WTC11 (cell line): ENCODE data around the gene PPP1R3C. TPM values are rescaled to one million over a fixed set of nuclear protein-coding genes. Genes with fewer than 3 reads are reported as not detected.

Experiments used
- ATAC-seq: fragments of 200-7000 bp; cut with Tn5 transposase; 2 replicates; pipeline ENCODE4 v1.10.0; 2021; ENCODE audit warnings: mild to moderate bottlenecking, moderate library complexity
- CTCF ChIA-PET: fragments of 300-600 bp; sonication (Branson Sonifier 250); formaldehyde crosslinking; loops from one replicate; lab custom pipeline; 2021; ENCODE audit warnings: antibody characterized with exemption; lab: Charles Lee
- POLR2A ChIA-PET: fragments of 350-600 bp; sonication (Branson Sonifier 250); formaldehyde crosslinking; loops from one replicate; lab custom pipeline; 2021; ENCODE audit warnings: antibody characterized with exemption; lab: Charles Lee
- DNase-seq: peaks from one replicate; pipeline ENCODE4 v3.0.0; 2021; ENCODE audit warnings: low spot score
- H3K27ac Mint-ChIP-seq: 2 replicates; pipeline ENCODE4 v1.8.0; 2021; ENCODE audit warnings: mixed read lengths
- H3K27me3 Mint-ChIP-seq: 2 replicates; pipeline ENCODE4 v1.8.0; 2021; ENCODE audit warnings: low read depth, mild to moderate bottlenecking, moderate library complexity, mixed read lengths
- H3K36me3 Mint-ChIP-seq: 2 replicates; pipeline ENCODE4 v1.8.0; 2021; ENCODE audit warnings: mixed read lengths
- H3K4me1 Mint-ChIP-seq: 2 replicates; pipeline ENCODE4 v1.8.0; 2022; ENCODE audit warnings: mixed read lengths
- H3K4me3 Mint-ChIP-seq: 2 replicates; pipeline ENCODE4 v1.8.0; 2021; ENCODE audit warnings: mild to moderate bottlenecking, moderate library complexity, mixed read lengths
- H3K9me3 Mint-ChIP-seq: 2 replicates; pipeline ENCODE4 v1.8.0; 2021; ENCODE audit warnings: mixed read lengths
- ATF3 ChIP-seq: sonication (generic); formaldehyde crosslinking; conservative IDR thresholded peaks from 2 replicates; pipeline ENCODE4 v1.8.1; 2022; ENCODE audit warnings: mild to moderate bottlenecking, missing genetic modification reagents
- CDX4 ChIP-seq: fragments of 250-450 bp; sonication (Bioruptor Pico); IDR thresholded peaks from 2 replicates; pipeline ENCODE4 v1.9.0; 2021; ENCODE audit warnings: moderate library complexity, mild to moderate bottlenecking, inconsistent platforms, borderline replicate concordance
- CTCF ChIP-seq: fragments of 200-600 bp; IDR thresholded peaks from 2 replicates; pipeline ENCODE4 v1.8.0; 2022; ENCODE audit warnings: antibody characterized with exemption
- FOXP1 ChIP-seq: sonication (generic); formaldehyde crosslinking; IDR thresholded peaks from 2 replicates; pipeline ENCODE4 v1.8.0; 2022; ENCODE audit warnings: missing genetic modification reagents, mild to moderate bottlenecking, moderate library complexity, borderline replicate concordance
- IRF1 ChIP-seq: sonication (generic); formaldehyde crosslinking; IDR thresholded peaks from 2 replicates; pipeline ENCODE4 v1.8.0; 2023; ENCODE audit warnings: missing genetic modification reagents
- MXD4 ChIP-seq: fragments of 250-450 bp; sonication (Bioruptor Pico); IDR thresholded peaks from 2 replicates; pipeline ENCODE4 v1.8.0; 2021; ENCODE audit warnings: mild to moderate bottlenecking, moderate library complexity, borderline replicate concordance
- PRDM15 ChIP-seq: sonication (generic); formaldehyde crosslinking; IDR thresholded peaks from 2 replicates; pipeline ENCODE4 v1.8.0; 2022; ENCODE audit warnings: missing genetic modification reagents
- PREB ChIP-seq: sonication (generic); formaldehyde crosslinking; IDR thresholded peaks from 2 replicates; pipeline ENCODE4 v1.8.1; 2022; ENCODE audit warnings: mild to moderate bottlenecking, missing genetic modification reagents, moderate library complexity, borderline replicate concordance
- RORB ChIP-seq: fragments of 250-450 bp; sonication (Bioruptor Pico); IDR thresholded peaks from 2 replicates; pipeline ENCODE4 v1.9.0; 2021; ENCODE audit warnings: mild to moderate bottlenecking
- TEAD4 ChIP-seq: sonication (generic); formaldehyde crosslinking; IDR thresholded peaks from 2 replicates; pipeline ENCODE4 v1.8.0; 2022; ENCODE audit warnings: mild to moderate bottlenecking, missing genetic modification reagents
- ZNF232 ChIP-seq: sonication (generic); formaldehyde crosslinking; IDR thresholded peaks from 2 replicates; pipeline ENCODE4 v1.8.0; 2022; ENCODE audit warnings: mild to moderate bottlenecking, missing genetic modification reagents
- ZNF423 ChIP-seq: fragments of 250-450 bp; sonication (Bioruptor Pico); IDR thresholded peaks from 2 replicates; pipeline ENCODE4 v2.1.2; 2022; ENCODE audit warnings: mild to moderate bottlenecking, moderate library complexity
- ZNF425 ChIP-seq: fragments of 250-450 bp; sonication (Bioruptor Pico); conservative IDR thresholded peaks from 2 replicates; pipeline ENCODE4 v1.9.0; 2021; ENCODE audit warnings: mild to moderate bottlenecking
- total RNA-seq: library from RNA; stranded (reverse); gene quantifications from 3 replicates; pipeline ENCODE4 v1.2.3, GENCODE V29; 2021

The PPP1R3C gene
- total RNA-seq, 1 experiment from 2014 or later = 1.5 TPM

GRCh38 chr10:91635401-91636400 is 2.8 kb upstream of the PPP1R3C start:
- Mint-ChIP-seq H3K4me1 (peaks cover 13% of the 10 kb centered on the region), H3K36me3 (peaks cover 3% of the 10 kb centered on the region; the same call in 1 of the 2 replicates), H3K27me3 (peaks cover 44% of the 10 kb centered on the region)
- peak; percentile 51 for DNase-seq
- POLR2A ChIA-PET = interaction anchor here (0.6 to 1.4 kb wide), 3 partner anchors 9 to 84 kb away, joined by 3 read pairs; no protein-coding TSS in a partner anchor
- TF ChIP-seq CTCF (peak; percentile 51; the same call in 1 of the 2 replicates), TEAD4 (CRISPR knock-in tag) (no peak)
- TF ChIP-seq, all 79 proteins: peak for 1
- Mint-ChIP-seq H3K9me3 (no peaks in the 10 kb centered on the region), H3K4me3 (no peak overlapping the region), H3K27ac (no peak overlapping the region)
- ATAC-seq = peak; percentile 44
- CTCF ChIA-PET = interaction anchor here (0.6 to 2.9 kb wide), 36 partner anchors 8 to 385 kb away, joined by 3 to 31 read pairs (median 4); partner anchors contain the start of gene BTAF1

- peaks cover 13% of the 10 kb centered on the region for H3K4me1 Mint-ChIP-seq
- no peak for ATAC-seq
- DNase-seq = no peak
- no peak overlapping the region for H3K27ac Mint-ChIP-seq
- TF ChIP-seq ZNF425 (CRISPR knock-in tag) = no peak
- no peak overlapping the region for H3K4me3 Mint-ChIP-seq
- H3K36me3 Mint-ChIP-seq = peaks cover 10% of the 10 kb centered on the region
- H3K27me3 Mint-ChIP-seq = peaks cover 50% of the 10 kb centered on the region
- CTCF ChIA-PET = interaction anchor here (0.6 to 2.9 kb wide), 32 partner anchors 9 to 384 kb away, joined by 3 to 31 read pairs (median 4); partner anchors contain the start of gene BTAF1
- POLR2A ChIA-PET = interaction anchor here (0.6 to 1.4 kb wide), 3 partner anchors 8 to 83 kb away, joined by 3 read pairs; no protein-coding TSS in a partner anchor
- H3K9me3 Mint-ChIP-seq = no peaks in the 10 kb centered on the region
These were observed 2.0 kb upstream of the PPP1R3C start for GRCh38 chr10:91634898-91635297.

GRCh38 chr10:91634246-91634645 is 1.4 kb upstream of the PPP1R3C start:
- no peak for ATAC-seq
- Mint-ChIP-seq H3K36me3 (peaks cover 10% of the 10 kb centered on the region), H3K27ac (no peak overlapping the region), H3K27me3 (peaks cover 50% of the 10 kb centered on the region), H3K4me3 (no peak overlapping the region), H3K9me3 (no peaks in the 10 kb centered on the region), H3K4me1 (peaks cover 13% of the 10 kb centered on the region)
- ChIA-PET CTCF (interaction anchor here (0.6 to 2.9 kb wide), 6 partner anchors 10 to 338 kb away, joined by 5 to 31 read pairs (median 17); no protein-coding TSS in a partner anchor), POLR2A (no interaction called here)
- TF ChIP-seq ZNF232 (CRISPR knock-in tag) (no peak), RORB (CRISPR knock-in tag) (no peak), PRDM15 (CRISPR knock-in tag) (no peak), ATF3 (CRISPR knock-in tag) (no peak), CDX4 (CRISPR knock-in tag) (no peak), MXD4 (no peak), IRF1 (CRISPR knock-in tag) (no peak), PREB (CRISPR knock-in tag) (no peak), ZNF423 (CRISPR knock-in tag) (no peak), FOXP1 (CRISPR knock-in tag) (no peak)
- DNase-seq = no peak
